Dendritic cell treated with granulocyte-macrophage colony-stimulating factor and Interleukin-4, amounts not matched to agents 40 ng/mL and 50 ng/mL, for 4 days (primary cell): ENCODE data around the gene ATP5F1D.

ENCODE experiments used
- H3K27ac Mint-ChIP-seq: one replicate; pipeline ENCODE4 v1.8.0; 2022; ENCODE audit warnings: mild to moderate bottlenecking, mixed read lengths
- H3K27me3 Mint-ChIP-seq: one replicate; pipeline ENCODE4 v1.8.0; 2022; ENCODE audit warnings: mild to moderate bottlenecking, mixed read lengths
- H3K36me3 Mint-ChIP-seq: one replicate; pipeline ENCODE4 v1.8.0; 2022; ENCODE audit warnings: low read depth, mixed read lengths
- H3K4me1 Mint-ChIP-seq: one replicate; pipeline ENCODE4 v1.8.0; 2022; ENCODE audit warnings: low read depth, mixed read lengths
- H3K4me3 Mint-ChIP-seq: one replicate; pipeline ENCODE4 v1.8.0; 2022; ENCODE audit warnings: mild to moderate bottlenecking, moderate library complexity, mixed read lengths
- H3K9me3 Mint-ChIP-seq: one replicate; pipeline ENCODE4 v1.8.0; 2022; ENCODE audit warnings: mixed read lengths
- intact Hi-C: fragments of 100-400 bp; cut with micrococcal nuclease; formaldehyde crosslinking; loops from one replicate; pipeline ENCODE4 v1.15.0; 2022

Gene ATP5F1D

GRCh38 chr19:1225440-1226226 lies 15.9 kb upstream of the ATP5F1D start:
- Mint-ChIP-seq H3K36me3 (peaks cover 81% of the 10 kb centered on the region), H3K9me3 (no peaks in the 10 kb centered on the region), H3K27ac (no peak overlapping the region), H3K4me1 (peaks cover 19% of the 10 kb centered on the region), H3K27me3 (no peaks in the 10 kb centered on the region), H3K4me3 (no peak overlapping the region)
- intact Hi-C loops: no loop called here

GRCh38 chr19:1226227-1226518 lies 15.4 kb upstream of the ATP5F1D start:
- no peaks in the 10 kb centered on the region for H3K27me3 Mint-ChIP-seq
- H3K36me3 Mint-ChIP-seq: peaks cover 76% of the 10 kb centered on the region
- H3K4me1 Mint-ChIP-seq: peaks cover 19% of the 10 kb centered on the region
- no peak overlapping the region for H3K27ac Mint-ChIP-seq
- no peak overlapping the region for H3K4me3 Mint-ChIP-seq
- intact Hi-C loops: no loop called here
- no peaks in the 10 kb centered on the region for H3K9me3 Mint-ChIP-seq

- H3K4me1 Mint-ChIP-seq: peaks cover 23% of the 10 kb centered on the region
- no peak overlapping the region for H3K27ac Mint-ChIP-seq
- no peak overlapping the region for H3K4me3 Mint-ChIP-seq
- H3K9me3 Mint-ChIP-seq: no peaks in the 10 kb centered on the region
- intact Hi-C loops: no loop called here
- H3K36me3 Mint-ChIP-seq: peaks cover 70% of the 10 kb centered on the region
- peaks cover 3% of the 10 kb centered on the region for H3K27me3 Mint-ChIP-seq
These were observed 14.8 kb upstream of the ATP5F1D start for GRCh38 chr19:1226522-1227303.

- Mint-ChIP-seq H3K27me3 (peaks cover 3% of the 10 kb centered on the region), H3K4me1 (peaks cover 30% of the 10 kb centered on the region), H3K27ac (no peak overlapping the region), H3K36me3 (peaks cover 63% of the 10 kb centered on the region), H3K4me3 (no peak overlapping the region), H3K9me3 (no peaks in the 10 kb centered on the region)
- intact Hi-C loops: no loop called here
These were observed 14.1 kb upstream of the ATP5F1D start for GRCh38 chr19:1227304-1228054.

- Mint-ChIP-seq H3K4me1 (peaks cover 30% of the 10 kb centered on the region), H3K27ac (no peak overlapping the region), H3K36me3 (peaks cover 54% of the 10 kb centered on the region), H3K4me3 (no peak overlapping the region), H3K27me3 (peaks cover 6% of the 10 kb centered on the region), H3K9me3 (no peaks in the 10 kb centered on the region)
- intact Hi-C loops: no loop called here
These were observed 13.2 kb upstream of the ATP5F1D start for GRCh38 chr19:1228161-1228957.

- no peak overlapping the region for H3K27ac Mint-ChIP-seq
- intact Hi-C loops: no loop called here
- no peak overlapping the region for H3K4me3 Mint-ChIP-seq
- no peaks in the 10 kb centered on the region for H3K9me3 Mint-ChIP-seq
- H3K4me1 Mint-ChIP-seq: peaks cover 25% of the 10 kb centered on the region
- peaks cover 45% of the 10 kb centered on the region for H3K36me3 Mint-ChIP-seq
- peaks cover 15% of the 10 kb centered on the region for H3K27me3 Mint-ChIP-seq
These were observed 12.3 kb upstream of the ATP5F1D start for GRCh38 chr19:1229056-1229923.

- H3K36me3 Mint-ChIP-seq: peaks cover 36% of the 10 kb centered on the region
- no peaks in the 10 kb centered on the region for H3K9me3 Mint-ChIP-seq
- H3K4me1 Mint-ChIP-seq: peaks cover 16% of the 10 kb centered on the region
- no peak overlapping the region for H3K27ac Mint-ChIP-seq
- intact Hi-C loops: no loop called here
- no peak overlapping the region for H3K4me3 Mint-ChIP-seq
- peaks cover 19% of the 10 kb centered on the region for H3K27me3 Mint-ChIP-seq
These were observed 11.4 kb upstream of the ATP5F1D start for GRCh38 chr19:1229924-1230782.

GRCh38 chr19:1230783-1231489 lies 10.6 kb upstream of the ATP5F1D start:
- Mint-ChIP-seq H3K27ac (no peak overlapping the region), H3K4me3 (no peak overlapping the region), H3K4me1 (peaks cover 11% of the 10 kb centered on the region), H3K27me3 (peaks cover 27% of the 10 kb centered on the region), H3K36me3 (peaks cover 28% of the 10 kb centered on the region), H3K9me3 (no peaks in the 10 kb centered on the region)
- intact Hi-C loops: no loop called here

- intact Hi-C loops: no loop called here
- Mint-ChIP-seq H3K27ac (peak overlapping the region; percentile 44), H3K4me3 (no peak overlapping the region), H3K4me1 (peaks cover 11% of the 10 kb centered on the region), H3K36me3 (peaks cover 18% of the 10 kb centered on the region), H3K27me3 (peaks cover 35% of the 10 kb centered on the region), H3K9me3 (no peaks in the 10 kb centered on the region)
These were observed 9.6 kb upstream of the ATP5F1D start for GRCh38 chr19:1231729-1232637.

GRCh38 chr19:1232652-1233072 lies 8.9 kb upstream of the ATP5F1D start:
- intact Hi-C loops: no loop called here
- Mint-ChIP-seq H3K27ac (no peak overlapping the region), H3K36me3 (peaks cover 11% of the 10 kb centered on the region), H3K4me1 (peaks cover 11% of the 10 kb centered on the region), H3K9me3 (no peaks in the 10 kb centered on the region), H3K4me3 (no peak overlapping the region), H3K27me3 (peaks cover 39% of the 10 kb centered on the region)

GRCh38 chr19:1233115-1233667 lies 8.4 kb upstream of the ATP5F1D start:
- H3K27ac Mint-ChIP-seq: no peak overlapping the region
- no peak overlapping the region for H3K4me3 Mint-ChIP-seq
- peaks cover 12% of the 10 kb centered on the region for H3K4me1 Mint-ChIP-seq
- no peaks in the 10 kb centered on the region for H3K9me3 Mint-ChIP-seq
- peaks cover 6% of the 10 kb centered on the region for H3K36me3 Mint-ChIP-seq
- intact Hi-C loops: no loop called here
- peaks cover 40% of the 10 kb centered on the region for H3K27me3 Mint-ChIP-seq
